GM21367 (cell line): ENCODE results near the gene ZNF688.
A peak's percentile ranks its signal among the peaks of the same experiment; 100 is the strongest.
"Not testable (repeated sequence)": the region's sequence is repeated elsewhere in the genome, so short reads cannot be mapped to it uniquely, and the experiment has no call there.

Experiments used
- ATAC-seq: cut with Tn5 transposase; IDR thresholded peaks from one replicate; pipeline ENCODE4 v1.9.1; 2021; ENCODE audit not compliant: unreplicated experiment

The ZNF688 gene

GRCh38 chr16:30535106-30535776, 36.3 kb downstream of the ZNF688 start:
- ATAC-seq, result no peak

- ATAC-seq, result peak; percentile 42
These were observed 37.0 kb downstream of the ZNF688 start, which contains the start of gene ZNF747 for GRCh38 chr16:30534368-30535105. Gene ZNF747 (minus strand): TSS chr16:30534858. CDS start chr16:30534679, 179 bp downstream.

GRCh38 chr16:30533748-30534367, 37.7 kb downstream of the ZNF688 start:
- ATAC-seq, result no peak

- no peak for ATAC-seq
These were observed 38.4 kb downstream of the ZNF688 start for GRCh38 chr16:30533146-30533522.

- no peak for ATAC-seq
These were observed 39.0 kb downstream of the ZNF688 start for GRCh38 chr16:30532285-30533145.

- no peak for ATAC-seq
These were observed 41.1 kb downstream of the ZNF688 start for GRCh38 chr16:30530163-30531037.

GRCh38 chr16:30528799-30529457, 42.6 kb downstream of the ZNF688 start:
- no peak for ATAC-seq

GRCh38 chr16:30527635-30528178, 43.8 kb downstream of the ZNF688 start:
- no peak for ATAC-seq

GRCh38 chr16:30526823-30527634, 44.5 kb downstream of the ZNF688 start:
- peak; percentile 74 for ATAC-seq

- ATAC-seq, result no peak
These were observed 45.2 kb downstream of the ZNF688 start, which contains the start of gene ZNF768 for GRCh38 chr16:30526137-30526822. Gene ZNF768 (minus strand): TSS chr16:30526566. CDS start chr16:30526413, 153 bp downstream.

GRCh38 chr16:30525844-30526136, 45.7 kb downstream of the ZNF688 start:
- no peak for ATAC-seq

GRCh38 chr16:30524575-30525568, 46.6 kb downstream of the ZNF688 start:
- no peak for ATAC-seq

GRCh38 chr16:30523768-30524574, 47.5 kb downstream of the ZNF688 start:
- no peak for ATAC-seq

- ATAC-seq, result not testable (repeated sequence)
These were observed 48.6 kb downstream of the ZNF688 start for GRCh38 chr16:30522702-30523463.
